GM12891 (cell line): ENCODE results near the gene LRP1B.

ENCODE experiments used
- POLR2A ChIP-seq: IDR thresholded peaks from 2 replicates; pipeline ENCODE4 v1.6.1; 2011; ENCODE audit warnings: low read depth, low read length, control low read depth
- POLR2AphosphoS5 ChIP-seq: IDR thresholded peaks from 2 replicates; pipeline ENCODE4 v1.6.1; 2011; ENCODE audit warnings: low read depth, low read length, control low read depth
- POU2F2 ChIP-seq: IDR thresholded peaks from 2 replicates; pipeline ENCODE4 v1.6.1; 2011; ENCODE audit warnings: low read depth, mild to moderate bottlenecking, control low read depth, low read length, moderate library complexity
- SPI1 ChIP-seq: IDR thresholded peaks from 2 replicates; pipeline ENCODE4 v1.6.1; 2011; ENCODE audit warnings: low read depth, low read length, control low read depth
- TAF1 ChIP-seq: IDR thresholded peaks from 2 replicates; pipeline ENCODE4 v1.6.1; 2011; ENCODE audit warnings: low read depth, low read length, control low read depth

DNA sequence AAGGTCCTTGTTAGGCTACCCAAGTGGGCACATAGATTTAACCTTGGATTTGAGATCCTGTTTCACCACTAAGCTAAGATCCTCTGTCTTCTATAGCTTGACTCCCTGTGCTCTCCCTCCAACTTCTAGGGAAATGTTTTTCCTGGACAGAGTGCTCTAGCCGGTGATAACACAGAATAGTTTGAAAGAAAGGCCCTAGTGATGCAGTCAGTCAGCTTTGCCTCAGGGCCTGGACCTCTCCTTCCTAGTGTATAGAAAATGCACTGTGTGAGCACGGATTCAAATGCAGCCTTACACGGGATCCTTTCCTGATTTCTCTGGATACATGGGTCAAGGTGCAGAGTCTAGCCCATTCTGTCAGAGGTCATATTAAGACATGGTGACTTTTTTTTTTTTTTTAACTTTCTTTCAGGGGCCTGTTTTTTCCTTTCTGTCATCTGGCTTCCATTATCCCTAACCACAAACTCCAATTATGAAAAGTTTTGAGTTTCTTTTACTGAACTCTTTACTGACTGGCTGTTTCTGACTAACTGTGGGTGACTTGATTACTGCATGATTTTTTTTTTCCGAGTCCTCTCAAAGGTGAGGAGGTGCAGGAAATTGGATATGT lies 122.6 kb downstream of the LRP1B start:
- TF ChIP-seq POLR2A (no peak), POLR2AphosphoS5 (no peak), TAF1 (no peak), SPI1 (no peak), POU2F2 (no peak)
